Measurements from ENCODE around the gene SNAP29.

- TF ChIP-seq CTCF (IDR thresholded peaks at IDR 0.05): no peak
- TF ChIP-seq POLR2A (IDR thresholded peaks at IDR 0.05): no peak
Observed at GRCh38 chr22:20926243-20926642, 67.4 kb downstream of the SNAP29 start.
